K562 (cell line): ENCODE data around the gene TNFAIP8L1. TPM values are rescaled to one million over a fixed set of nuclear protein-coding genes. Genes with fewer than 3 reads are reported as not detected.

Experiments
- ERF ChIP-seq: fragments of 450-650 bp; formaldehyde crosslinking; IDR thresholded peaks from 2 replicates; pipeline ENCODE4 v1.4.0; 2020; ENCODE audit warnings: mild to moderate bottlenecking, mixed read lengths
- MCM3 ChIP-seq: fragments of 450-650 bp; IDR thresholded peaks from 2 replicates; pipeline ENCODE4 v1.6.1; 2016
- PCBP2 ChIP-seq: fragments of 200-400 bp; formaldehyde crosslinking; IDR thresholded peaks from 2 replicates; pipeline ENCODE4 v1.6.1; 2018; ENCODE audit warnings: low read length, low read depth, mild to moderate bottlenecking, moderate library complexity; ENCODE audit not compliant: poor library complexity, severe bottlenecking
- RB1 ChIP-seq: fragments of 450-650 bp; IDR thresholded peaks from 2 replicates; pipeline ENCODE4 v1.6.1; 2017; ENCODE audit warnings: low read depth, mild to moderate bottlenecking
- YY1 ChIP-seq, 3 experiments: IDR thresholded peaks; 2 replicates each; pipeline ENCODE4 v1.6.1; 2011; ENCODE audit warnings: low read length in 2 of 3, mild to moderate bottlenecking in 2 of 3, moderate library complexity in 2 of 3, borderline replicate concordance in 1 of 3, control low read depth in 1 of 3, low read depth in 1 of 3; ENCODE audit not compliant: insufficient read depth in 3 of 3, insufficient replicate concordance in 2 of 3, control insufficient read depth in 1 of 3, insufficient read length in 1 of 3; ENCODE audit errors: extremely low read depth in 1 of 3
- ZBTB49 ChIP-seq: sonication (generic); formaldehyde crosslinking; IDR thresholded peaks from 2 replicates; pipeline ENCODE4 v1.8.0; 2022; ENCODE audit warnings: missing genetic modification reagents, mild to moderate bottlenecking, borderline replicate concordance
- polyA plus RNA-seq, 8 experiments: library from polyadenylated mRNA; depleted of rRNA in 4 of 8; stranded (reverse) in 5 of 8; unstranded in 3 of 8; fragments of >200 nt; fragmentation: Nextera tagmentation in 2 of 8; fragmentation: Illumina TruSeq in 1 of 8; extraction: Ambion mirVana in 2 of 8; extraction: Trizol in 1 of 8; gene quantifications; 2 replicates each; pipeline versions ENCODE4 v1.2.1 to v1.2.3, GENCODE V29; 2011 to 2014; ENCODE audit warnings: inconsistent platforms in 1 of 8, missing spikeins in 1 of 8
- total RNA-seq, 7 experiments: library from RNA; depleted of rRNA in 6 of 7; stranded (reverse); fragments of >200 nt in 6 of 7; fragmentation: Illumina TruSeq in 2 of 7; extraction: Trizol in 2 of 7; gene quantifications; 2 replicates each; pipeline versions ENCODE4 v1.2.1 to v1.2.3, GENCODE V29; 2011 to 2021; ENCODE audit warnings: low replicate concordance in 1 of 7
- TF ChIP-seq, protein P1 (sequence below): sonication (generic); formaldehyde crosslinking; IDR thresholded peaks from 2 replicates; pipeline ENCODE4 v1.8.1; 2023; ENCODE audit warnings: mild to moderate bottlenecking, missing genetic modification reagents
- TF ChIP-seq, protein P2 (sequence below): fragments of 450-650 bp; IDR thresholded peaks from 2 replicates; pipeline ENCODE4 v1.7.1; 2018; ENCODE audit warnings: mild to moderate bottlenecking, low read depth; ENCODE audit not compliant: partially characterized antibody
- TF ChIP-seq, protein P3 (sequence below), 3 experiments: IDR thresholded peaks in 2 of 3; conservative IDR thresholded peaks in 1 of 3; 2 replicates each; pipeline ENCODE4 v1.5.1; 2011 to 2012; ENCODE audit warnings: low read length in 3 of 3, mild to moderate bottlenecking in 3 of 3, control low read depth in 2 of 3, improper control_type of control experiment in 1 of 3, inconsistent platforms in 1 of 3, low read depth in 1 of 3, mixed read lengths in 1 of 3, moderate library complexity in 1 of 3; ENCODE audit not compliant: insufficient read depth in 2 of 3
- TF ChIP-seq, protein P4 (sequence below): fragments of 450-650 bp; IDR thresholded peaks from 2 replicates; pipeline ENCODE4 v1.6.1; 2016; ENCODE audit warnings: antibody characterized with exemption
- TF ChIP-seq, protein P5 (sequence below): fragments of 250-450 bp; sonication (Bioruptor Pico); IDR thresholded peaks from 2 replicates; pipeline ENCODE4 v1.4.0; 2020; ENCODE audit warnings: borderline replicate concordance

TNFAIP8L1 gene
- total and polyA plus RNA-seq, 9 of the 15 experiments (the other 6 are each of a cell fraction or from before 2014, with no cell fraction given) = 0.69 to 9.3 (median 4.9) TPM

GRCh38 chr19:4638828-4639530 lies at the start of gene TNFAIP8L1 (continued):
- TF ChIP-seq ZBTB49 (CRISPR knock-in tag) = no peak
- TF ChIP-seq, protein P1, sequence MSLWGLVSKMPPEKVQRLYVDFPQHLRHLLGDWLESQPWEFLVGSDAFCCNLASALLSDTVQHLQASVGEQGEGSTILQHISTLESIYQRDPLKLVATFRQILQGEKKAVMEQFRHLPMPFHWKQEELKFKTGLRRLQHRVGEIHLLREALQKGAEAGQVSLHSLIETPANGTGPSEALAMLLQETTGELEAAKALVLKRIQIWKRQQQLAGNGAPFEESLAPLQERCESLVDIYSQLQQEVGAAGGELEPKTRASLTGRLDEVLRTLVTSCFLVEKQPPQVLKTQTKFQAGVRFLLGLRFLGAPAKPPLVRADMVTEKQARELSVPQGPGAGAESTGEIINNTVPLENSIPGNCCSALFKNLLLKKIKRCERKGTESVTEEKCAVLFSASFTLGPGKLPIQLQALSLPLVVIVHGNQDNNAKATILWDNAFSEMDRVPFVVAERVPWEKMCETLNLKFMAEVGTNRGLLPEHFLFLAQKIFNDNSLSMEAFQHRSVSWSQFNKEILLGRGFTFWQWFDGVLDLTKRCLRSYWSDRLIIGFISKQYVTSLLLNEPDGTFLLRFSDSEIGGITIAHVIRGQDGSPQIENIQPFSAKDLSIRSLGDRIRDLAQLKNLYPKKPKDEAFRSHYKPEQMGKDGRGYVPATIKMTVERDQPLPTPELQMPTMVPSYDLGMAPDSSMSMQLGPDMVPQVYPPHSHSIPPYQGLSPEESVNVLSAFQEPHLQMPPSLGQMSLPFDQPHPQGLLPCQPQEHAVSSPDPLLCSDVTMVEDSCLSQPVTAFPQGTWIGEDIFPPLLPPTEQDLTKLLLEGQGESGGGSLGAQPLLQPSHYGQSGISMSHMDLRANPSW = no peak
- TF ChIP-seq, protein P2, sequence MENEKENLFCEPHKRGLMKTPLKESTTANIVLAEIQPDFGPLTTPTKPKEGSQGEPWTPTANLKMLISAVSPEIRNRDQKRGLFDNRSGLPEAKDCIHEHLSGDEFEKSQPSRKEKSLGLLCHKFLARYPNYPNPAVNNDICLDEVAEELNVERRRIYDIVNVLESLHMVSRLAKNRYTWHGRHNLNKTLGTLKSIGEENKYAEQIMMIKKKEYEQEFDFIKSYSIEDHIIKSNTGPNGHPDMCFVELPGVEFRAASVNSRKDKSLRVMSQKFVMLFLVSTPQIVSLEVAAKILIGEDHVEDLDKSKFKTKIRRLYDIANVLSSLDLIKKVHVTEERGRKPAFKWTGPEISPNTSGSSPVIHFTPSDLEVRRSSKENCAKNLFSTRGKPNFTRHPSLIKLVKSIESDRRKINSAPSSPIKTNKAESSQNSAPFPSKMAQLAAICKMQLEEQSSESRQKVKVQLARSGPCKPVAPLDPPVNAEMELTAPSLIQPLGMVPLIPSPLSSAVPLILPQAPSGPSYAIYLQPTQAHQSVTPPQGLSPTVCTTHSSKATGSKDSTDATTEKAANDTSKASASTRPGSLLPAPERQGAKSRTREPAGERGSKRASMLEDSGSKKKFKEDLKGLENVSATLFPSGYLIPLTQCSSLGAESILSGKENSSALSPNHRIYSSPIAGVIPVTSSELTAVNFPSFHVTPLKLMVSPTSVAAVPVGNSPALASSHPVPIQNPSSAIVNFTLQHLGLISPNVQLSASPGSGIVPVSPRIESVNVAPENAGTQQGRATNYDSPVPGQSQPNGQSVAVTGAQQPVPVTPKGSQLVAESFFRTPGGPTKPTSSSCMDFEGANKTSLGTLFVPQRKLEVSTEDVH = peak; percentile 60
- TF ChIP-seq, protein P3, sequence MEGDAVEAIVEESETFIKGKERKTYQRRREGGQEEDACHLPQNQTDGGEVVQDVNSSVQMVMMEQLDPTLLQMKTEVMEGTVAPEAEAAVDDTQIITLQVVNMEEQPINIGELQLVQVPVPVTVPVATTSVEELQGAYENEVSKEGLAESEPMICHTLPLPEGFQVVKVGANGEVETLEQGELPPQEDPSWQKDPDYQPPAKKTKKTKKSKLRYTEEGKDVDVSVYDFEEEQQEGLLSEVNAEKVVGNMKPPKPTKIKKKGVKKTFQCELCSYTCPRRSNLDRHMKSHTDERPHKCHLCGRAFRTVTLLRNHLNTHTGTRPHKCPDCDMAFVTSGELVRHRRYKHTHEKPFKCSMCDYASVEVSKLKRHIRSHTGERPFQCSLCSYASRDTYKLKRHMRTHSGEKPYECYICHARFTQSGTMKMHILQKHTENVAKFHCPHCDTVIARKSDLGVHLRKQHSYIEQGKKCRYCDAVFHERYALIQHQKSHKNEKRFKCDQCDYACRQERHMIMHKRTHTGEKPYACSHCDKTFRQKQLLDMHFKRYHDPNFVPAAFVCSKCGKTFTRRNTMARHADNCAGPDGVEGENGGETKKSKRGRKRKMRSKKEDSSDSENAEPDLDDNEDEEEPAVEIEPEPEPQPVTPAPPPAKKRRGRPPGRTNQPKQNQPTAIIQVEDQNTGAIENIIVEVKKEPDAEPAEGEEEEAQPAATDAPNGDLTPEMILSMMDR (IDR thresholded peaks at IDR 0.05 in 2 of 3, conservative IDR thresholded peaks at IDR 0.05 in 1 of 3; ENCODE audit: insufficient read depth in 2 of 3, low read depth in 1 of 3, low read length in 3 of 3) = no peak
- TF ChIP-seq YY1 (IDR thresholded peaks at IDR 0.05; ENCODE audit: borderline replicate concordance in 1 of 3, control insufficient read depth in 1 of 3, extremely low read depth in 1 of 3, insufficient read depth in 3 of 3, insufficient read length in 1 of 3, insufficient replicate concordance in 2 of 3, low read depth in 1 of 3, low read length in 2 of 3) = peak in 2 of 3 experiments; percentile 55 to 80
- TF ChIP-seq PCBP2 = no peak
- TF ChIP-seq, protein P4, sequence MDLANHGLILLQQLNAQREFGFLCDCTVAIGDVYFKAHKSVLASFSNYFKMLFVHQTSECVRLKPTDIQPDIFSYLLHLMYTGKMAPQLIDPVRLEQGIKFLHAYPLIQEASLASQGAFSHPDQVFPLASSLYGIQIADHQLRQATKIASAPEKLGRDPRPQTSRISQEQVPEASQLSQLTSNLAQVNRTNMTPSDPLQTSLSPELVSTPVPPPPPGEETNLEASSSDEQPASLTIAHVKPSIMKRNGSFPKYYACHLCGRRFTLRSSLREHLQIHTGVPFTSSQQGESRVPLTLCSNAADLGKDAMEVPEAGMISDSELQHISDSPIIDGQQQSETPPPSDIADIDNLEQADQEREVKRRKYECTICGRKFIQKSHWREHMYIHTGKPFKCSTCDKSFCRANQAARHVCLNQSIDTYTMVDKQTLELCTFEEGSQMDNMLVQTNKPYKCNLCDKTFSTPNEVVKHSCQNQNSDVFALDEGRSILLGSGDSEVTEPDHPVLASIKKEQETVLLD = peak; percentile 66
- TF ChIP-seq, protein P5, sequence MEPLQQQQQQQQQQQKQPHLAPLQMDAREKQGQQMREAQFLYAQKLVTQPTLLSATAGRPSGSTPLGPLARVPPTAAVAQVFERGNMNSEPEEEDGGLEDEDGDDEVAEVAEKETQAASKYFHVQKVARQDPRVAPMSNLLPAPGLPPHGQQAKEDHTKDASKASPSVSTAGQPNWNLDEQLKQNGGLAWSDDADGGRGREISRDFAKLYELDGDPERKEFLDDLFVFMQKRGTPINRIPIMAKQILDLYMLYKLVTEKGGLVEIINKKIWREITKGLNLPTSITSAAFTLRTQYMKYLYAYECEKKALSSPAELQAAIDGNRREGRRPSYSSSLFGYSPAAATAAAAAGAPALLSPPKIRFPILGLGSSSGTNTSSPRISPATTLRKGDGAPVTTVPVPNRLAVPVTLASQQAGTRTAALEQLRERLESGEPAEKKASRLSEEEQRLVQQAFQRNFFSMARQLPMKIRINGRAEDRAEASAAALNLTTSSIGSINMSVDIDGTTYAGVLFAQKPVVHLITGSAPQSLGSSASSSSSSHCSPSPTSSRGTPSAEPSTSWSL (CRISPR knock-in tag) = no peak
- no peak for TF ChIP-seq MCM3
- no peak for TF ChIP-seq ERF (CRISPR knock-in tag)
- peak; percentile 19; the same call in 1 of the 2 replicates for TF ChIP-seq RB1
